Activated CD4-positive, alpha-beta T cell treated with anti-CD3 and anti-CD28 coated beads, Interleukin-2, amount 50 U/mL, for 16 hours (primary cell): Measurements from ENCODE around the gene NPRL2.

Experiments
- DNase-seq: peaks from one replicate; pipeline ENCODE4 v3.0.0-alpha.2; 2020

Gene NPRL2

GRCh38 chr3:50373146-50374051 is 22.8 kb upstream of the NPRL2 start:
- DNase-seq: no peak

- no peak for DNase-seq
These were observed 21.8 kb upstream of the NPRL2 start for GRCh38 chr3:50372349-50372748.

- no peak for DNase-seq
These were observed 20.6 kb upstream of the NPRL2 start for GRCh38 chr3:50371133-50371685.

GRCh38 chr3:50370594-50370993 is 20.0 kb upstream of the NPRL2 start:
- no peak for DNase-seq

GRCh38 chr3:50369012-50369670 is 18.6 kb upstream of the NPRL2 start:
- no peak for DNase-seq

GRCh38 chr3:50365842-50366220 is 15.3 kb upstream of the NPRL2 start:
- no peak for DNase-seq

- DNase-seq: peak; percentile 94
These were observed 14.7 kb upstream of the NPRL2 start for GRCh38 chr3:50365080-50365841.

- no peak for DNase-seq
These were observed 14.1 kb upstream of the NPRL2 start for GRCh38 chr3:50364573-50365079.

- DNase-seq: no peak
These were observed 9.2 kb upstream of the NPRL2 start for GRCh38 chr3:50359760-50360110.

GRCh38 chr3:50358911-50359759 is 8.6 kb upstream of the NPRL2 start, which contains the start of gene TMEM115:
Gene TMEM115 (minus strand): TSS chr3:50359521. CDS start chr3:50359063, 458 bp downstream.
- DNase-seq: peak; percentile 99

- DNase-seq: no peak
These were observed 7.9 kb upstream of the NPRL2 start for GRCh38 chr3:50358355-50358910.

- DNase-seq: no peak
These were observed 6.9 kb upstream of the NPRL2 start for GRCh38 chr3:50357481-50357880.

GRCh38 chr3:50356553-50356952 is 6.0 kb upstream of the NPRL2 start:
- DNase-seq: no peak

- DNase-seq: no peak
These were observed 5.4 kb upstream of the NPRL2 start for GRCh38 chr3:50355829-50356552.

- no peak for DNase-seq
These were observed 4.3 kb upstream of the NPRL2 start for GRCh38 chr3:50354850-50355249.

GRCh38 chr3:50354186-50354764 is 3.7 kb upstream of the NPRL2 start:
- no peak for DNase-seq

- DNase-seq: no peak
These were observed 2.9 kb upstream of the NPRL2 start for GRCh38 chr3:50353245-50354004.

GRCh38 chr3:50352781-50353180 is 2.2 kb upstream of the NPRL2 start:
- no peak for DNase-seq

- DNase-seq: no peak
These were observed 735 bp upstream of the NPRL2 start for GRCh38 chr3:50351323-50351697.

- DNase-seq: no peak
These were observed 405 bp downstream of the NPRL2 start for GRCh38 chr3:50350213-50350526.
